K562 (cell line): ENCODE results near the gene CDK4. TPM values are rescaled to one million over a fixed set of nuclear protein-coding genes. Genes with fewer than 3 reads are reported as not detected.
A peak's percentile ranks its signal among the peaks of the same experiment; 100 is the strongest.

ENCODE experiments used
- CBX2 ChIP-seq: fragments of 200-600 bp; sonication (generic); IDR thresholded peaks from one replicate; pipeline ENCODE4 v1.6.1; 2012; ENCODE audit warnings: mild to moderate bottlenecking, low read length, inconsistent platforms; ENCODE audit not compliant: insufficient read depth, poor library complexity, severe bottlenecking
- FOXJ2 ChIP-seq: fragments of 200-800 bp; sonication (Bioruptor generic); IDR thresholded peaks from 2 replicates; pipeline ENCODE4 v1.6.1; 2016; ENCODE audit warnings: missing genetic modification characterization, missing compliant biosample characterization
- GABPB1 ChIP-seq: sonication (generic); formaldehyde crosslinking; IDR thresholded peaks from 2 replicates; pipeline ENCODE4 v1.8.0; 2022; ENCODE audit warnings: mild to moderate bottlenecking, missing genetic modification reagents
- JUND ChIP-seq, 2 experiments: IDR thresholded peaks; 2 replicates in 1 of 2; 3 replicates in 1 of 2; pipeline ENCODE4 v1.6.1; 2011; ENCODE audit warnings: borderline replicate concordance in 2 of 2, low read depth in 2 of 2, low read length in 2 of 2, improper control_type of control experiment in 1 of 2, missing biosample characterization in 1 of 2, missing genetic modification characterization in 1 of 2, missing genetic modification reagents in 1 of 2
- KAT2B ChIP-seq: IDR thresholded peaks from one replicate; pipeline ENCODE4 v1.6.1; 2012; ENCODE audit warnings: low read depth, mild to moderate bottlenecking, control low read depth, inconsistent platforms, low read length, moderate library complexity
- KLF13 ChIP-seq: fragments of 450-650 bp; IDR thresholded peaks from 2 replicates; pipeline ENCODE4 v1.6.1; 2016; ENCODE audit warnings: missing genetic modification characterization, low read depth, mild to moderate bottlenecking, missing compliant biosample characterization, moderate library complexity, borderline replicate concordance
- MCM5 ChIP-seq: fragments of 450-650 bp; IDR thresholded peaks from 2 replicates; pipeline ENCODE4 v1.6.1; 2016; ENCODE audit warnings: low read depth
- NFIX ChIP-seq: fragments of 250-450 bp; sonication (Bioruptor Pico); IDR thresholded peaks from 2 replicates; pipeline ENCODE4 v1.4.0; 2020; ENCODE audit warnings: low read depth, mild to moderate bottlenecking, moderate library complexity
- POLR3A ChIP-seq: IDR thresholded peaks from 2 replicates; pipeline ENCODE4 v1.6.1; 2011; ENCODE audit warnings: borderline replicate concordance, mild to moderate bottlenecking, moderate library complexity; ENCODE audit not compliant: insufficient read length, insufficient read depth; ENCODE audit errors: extremely low read depth
- RERE ChIP-seq: sonication (generic); formaldehyde crosslinking; IDR thresholded peaks from 2 replicates; pipeline ENCODE4 v1.8.0; 2023; ENCODE audit warnings: missing genetic modification reagents, mild to moderate bottlenecking, borderline replicate concordance
- SLC30A9 ChIP-seq: fragments of 250-450 bp; sonication (Bioruptor Pico); IDR thresholded peaks from 2 replicates; pipeline ENCODE4 v1.8.0; 2022; ENCODE audit warnings: mild to moderate bottlenecking, moderate library complexity
- SOX6 ChIP-seq: fragments of 450-650 bp; IDR thresholded peaks from 2 replicates; pipeline ENCODE4 v1.6.1; 2014; ENCODE audit warnings: mild to moderate bottlenecking
- SRSF3 ChIP-seq: fragments of 200-400 bp; formaldehyde crosslinking; IDR thresholded peaks from 2 replicates; pipeline ENCODE4 v1.6.1; 2016; ENCODE audit warnings: mild to moderate bottlenecking, low read length, moderate library complexity; ENCODE audit not compliant: insufficient read depth
- TCF7 ChIP-seq: sonication (generic); IDR thresholded peaks from 2 replicates; pipeline ENCODE4 v1.6.1; 2016; ENCODE audit warnings: antibody characterized with exemption, borderline replicate concordance
- TFAM ChIP-seq: fragments of 250-450 bp; sonication (Bioruptor Pico); conservative IDR thresholded peaks from 2 replicates; pipeline ENCODE4 v1.5.0; 2021; ENCODE audit warnings: mild to moderate bottlenecking, moderate library complexity
- THAP12 ChIP-seq: fragments of 250-450 bp; sonication (Bioruptor Pico); IDR thresholded peaks from 2 replicates; pipeline ENCODE4 v1.9.0; 2021; ENCODE audit warnings: mild to moderate bottlenecking, inconsistent platforms
- ZNF121 ChIP-seq: sonication (generic); formaldehyde crosslinking; conservative IDR thresholded peaks from 2 replicates; pipeline ENCODE4 v1.8.0; 2022; ENCODE audit warnings: missing genetic modification reagents
- ZNF124 ChIP-seq: sonication (generic); formaldehyde crosslinking; IDR thresholded peaks from 2 replicates; pipeline ENCODE4 v1.8.1; 2022; ENCODE audit warnings: missing genetic modification reagents
- ZNF165 ChIP-seq: fragments of 250-450 bp; sonication (Bioruptor Pico); IDR thresholded peaks from 2 replicates; pipeline ENCODE4 v1.4.0; 2020; ENCODE audit warnings: borderline replicate concordance
- ZNF324 ChIP-seq: fragments of 250-450 bp; sonication (Bioruptor Pico); IDR thresholded peaks from 2 replicates; pipeline ENCODE4 v1.4.0; 2020; ENCODE audit warnings: mild to moderate bottlenecking
- ZNF408 ChIP-seq: fragments of 250-450 bp; sonication (Bioruptor Pico); IDR thresholded peaks from 2 replicates; pipeline ENCODE4 v1.4.0; 2020; ENCODE audit warnings: low read depth, mild to moderate bottlenecking, moderate library complexity
- polyA plus RNA-seq, 8 experiments: library from polyadenylated mRNA; depleted of rRNA in 4 of 8; stranded (reverse) in 5 of 8; unstranded in 3 of 8; fragments of >200 nt; fragmentation: Nextera tagmentation in 2 of 8; fragmentation: Illumina TruSeq in 1 of 8; extraction: Ambion mirVana in 2 of 8; extraction: Trizol in 1 of 8; gene quantifications; 2 replicates each; pipeline versions ENCODE4 v1.2.1 to v1.2.3, GENCODE V29; 2011 to 2014; ENCODE audit warnings: inconsistent platforms in 1 of 8, missing spikeins in 1 of 8
- total RNA-seq, 7 experiments: library from RNA; depleted of rRNA in 6 of 7; stranded (reverse); fragments of >200 nt in 6 of 7; fragmentation: Illumina TruSeq in 2 of 7; extraction: Trizol in 2 of 7; gene quantifications; 2 replicates each; pipeline versions ENCODE4 v1.2.1 to v1.2.3, GENCODE V29; 2011 to 2021; ENCODE audit warnings: low replicate concordance in 1 of 7

Gene CDK4
- total and polyA plus RNA-seq, 9 of the 15 experiments (the other 6 are each of a cell fraction or from before 2014, with no cell fraction given) = 37.8 to 436 (median 238) TPM

- TF ChIP-seq SOX6 (peak; percentile 41; the same call in 1 of the 2 replicates), ZNF408 (no peak), MCM5 (no peak), JUND (IDR thresholded peaks at IDR 0.05; ENCODE audit: borderline replicate concordance, low read depth, low read length) (peak; percentile 9; the same call in 1 of the 2 replicates), JUND (tag; IDR thresholded peaks at IDR 0.05; ENCODE audit: borderline replicate concordance, low read depth, low read length) (peak; percentile 94; the same call in 2 of the 3 replicates), ZNF121 (CRISPR knock-in tag) (no peak), ZNF324 (CRISPR knock-in tag) (no peak), RERE (CRISPR knock-in tag) (no peak), FOXJ2 (no peak), CBX2 (no peak), GABPB1 (CRISPR knock-in tag) (peak; percentile 57), KLF13 (tag) (0 out of 2 replicates have a peak, but pooled peaks have one; percentile 10), SLC30A9 (CRISPR knock-in tag) (no peak), KAT2B (no peak), TCF7 (0 out of 2 replicates have a peak, but pooled peaks have one; percentile 42), POLR3A (no peak), ZNF124 (CRISPR knock-in tag) (no peak), THAP12 (peak; percentile 73; the same call in 1 of the 2 replicates), TFAM (CRISPR knock-in tag) (no peak), SRSF3 (no peak), NFIX (no peak), ZNF165 (CRISPR knock-in tag) (no peak)
These were observed 19.8 kb upstream of the CDK4 start, which contains the start of gene METTL1 (continued) for GRCh38 chr12:57771873-57772428.
